Measurements from ENCODE around the gene MX2.
"Not testable (repeated sequence)": the region's sequence is repeated elsewhere in the genome, so short reads cannot be mapped to it uniquely, and the experiment has no call there.

MX2 gene

DNA sequence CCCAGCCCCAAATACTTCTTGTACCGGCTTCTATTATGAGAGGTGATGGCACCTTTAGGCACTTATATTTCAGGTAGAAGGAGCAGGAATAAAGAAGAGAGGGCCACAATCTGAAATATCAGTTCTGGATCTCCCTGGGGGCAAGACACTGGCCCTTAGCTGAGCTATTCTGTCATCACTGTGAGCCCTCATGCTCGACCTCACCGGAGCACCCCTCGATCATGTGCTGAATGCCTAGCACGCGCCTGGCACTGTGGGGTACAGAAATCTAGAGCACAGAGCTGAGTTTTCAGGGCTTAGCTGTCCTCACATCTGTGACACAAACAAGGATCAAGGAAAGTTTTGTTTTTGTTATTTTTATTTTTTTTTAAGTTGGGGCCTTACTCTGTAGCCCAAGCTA is 56.6 kb downstream of the MX2 start:
- no peak for DNase-seq (ENCODE audit: low read depth)

DNA sequence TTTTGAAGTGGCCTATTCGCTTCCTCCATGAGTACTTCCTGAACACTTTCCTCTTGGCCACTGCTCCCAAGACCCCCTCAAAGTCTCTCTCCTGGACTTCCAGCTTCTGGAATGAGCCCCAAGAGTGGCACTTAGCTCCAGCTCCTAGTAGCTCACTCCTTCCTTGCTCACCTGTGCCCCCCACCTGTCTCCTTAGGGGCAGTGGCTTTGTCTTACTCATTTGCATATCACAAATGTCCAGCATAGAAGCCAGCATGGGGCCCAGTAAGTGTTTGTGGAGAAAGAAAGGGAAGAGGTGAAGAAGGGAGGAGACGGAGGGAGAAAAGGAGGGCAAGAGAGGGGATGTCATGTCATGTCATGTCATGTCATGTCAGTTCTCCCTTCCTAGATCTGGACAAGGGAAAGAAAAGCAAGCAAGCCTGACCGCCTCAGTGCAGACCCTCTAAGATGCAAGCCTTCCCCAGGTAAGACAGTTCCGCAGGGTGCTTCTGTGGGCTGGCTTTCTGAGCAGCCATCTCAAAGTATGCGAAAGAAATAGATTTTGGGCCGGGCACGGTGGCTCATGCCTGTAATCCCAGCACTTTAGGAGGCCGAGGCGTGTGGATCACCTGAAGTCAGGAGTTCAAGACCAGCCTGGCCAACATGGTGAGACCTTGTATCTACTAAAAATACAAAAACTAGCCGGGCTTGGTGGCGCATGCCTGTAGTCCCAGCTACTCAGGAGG is 57.3 kb downstream of the MX2 start:
- no peak for DNase-seq (ENCODE audit: low read depth)

DNA sequence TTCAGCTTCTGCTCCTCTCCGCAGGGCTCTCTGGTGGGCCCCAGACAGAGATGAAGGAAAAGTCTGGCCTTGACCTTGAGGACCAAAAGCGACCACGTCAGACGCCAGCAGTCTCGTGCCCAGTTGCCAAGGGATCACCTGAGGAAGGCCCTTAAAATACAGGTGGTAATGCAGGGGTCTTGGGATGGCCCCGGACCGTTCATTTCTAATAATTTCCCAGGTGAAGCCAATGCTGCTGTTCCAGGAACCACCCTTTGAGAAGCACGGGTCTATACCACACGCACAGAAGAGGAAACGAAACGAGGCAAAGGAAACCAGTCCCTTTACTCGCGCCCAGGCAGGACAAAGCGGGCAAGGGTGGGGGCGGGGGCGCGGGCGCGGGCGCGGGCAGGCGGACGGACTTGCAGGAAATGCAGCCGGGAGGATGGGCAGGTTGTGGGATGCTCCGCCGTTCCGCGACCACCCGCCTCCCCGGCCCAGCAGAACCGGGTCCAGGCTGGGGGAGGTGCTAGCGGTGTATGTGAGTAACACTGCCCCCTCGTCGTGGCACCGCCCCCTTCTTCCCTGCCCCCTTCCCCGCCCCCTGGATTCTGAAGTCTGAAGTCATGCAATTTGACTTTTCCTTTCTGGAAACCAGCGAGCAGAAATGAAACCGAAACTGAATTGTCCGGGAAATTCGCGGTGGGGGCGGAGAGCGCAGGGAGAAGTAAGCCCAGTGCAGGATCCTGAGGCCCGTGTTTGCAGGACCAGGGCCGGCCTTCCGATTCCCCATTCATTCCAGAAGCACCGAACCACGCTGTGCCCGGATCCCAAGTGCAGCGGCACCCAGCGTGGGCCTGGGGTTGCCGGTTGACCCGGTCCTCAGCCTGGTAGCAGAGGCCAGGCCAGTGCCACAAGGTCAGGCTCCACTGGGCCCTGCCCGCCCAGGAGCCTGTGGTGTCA is 58.4 kb downstream of the MX2 start:
- peak; percentile 63 for DNase-seq (ENCODE audit: low read depth)

DNA sequence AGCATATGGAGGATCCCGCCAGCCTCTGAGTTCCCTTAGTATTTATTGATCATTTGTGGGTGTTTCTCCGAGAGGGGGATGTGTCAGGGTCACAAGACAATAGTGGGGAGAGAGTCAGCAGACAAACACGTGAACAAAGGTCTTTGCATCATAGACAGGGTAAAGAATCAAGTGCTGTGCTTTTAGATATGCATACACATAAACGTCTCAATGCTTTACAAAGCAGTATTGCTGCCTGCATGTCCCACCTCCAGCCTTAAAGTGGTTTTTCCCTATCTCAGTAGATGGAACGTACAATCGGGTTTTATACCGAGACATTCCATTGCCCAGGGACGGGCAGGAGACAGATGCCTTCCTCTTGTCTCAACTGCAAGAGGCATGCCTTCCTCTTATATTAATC is 59.2 kb downstream of the MX2 start:
- not testable (repeated sequence) for DNase-seq (ENCODE audit: low read depth)

DNA sequence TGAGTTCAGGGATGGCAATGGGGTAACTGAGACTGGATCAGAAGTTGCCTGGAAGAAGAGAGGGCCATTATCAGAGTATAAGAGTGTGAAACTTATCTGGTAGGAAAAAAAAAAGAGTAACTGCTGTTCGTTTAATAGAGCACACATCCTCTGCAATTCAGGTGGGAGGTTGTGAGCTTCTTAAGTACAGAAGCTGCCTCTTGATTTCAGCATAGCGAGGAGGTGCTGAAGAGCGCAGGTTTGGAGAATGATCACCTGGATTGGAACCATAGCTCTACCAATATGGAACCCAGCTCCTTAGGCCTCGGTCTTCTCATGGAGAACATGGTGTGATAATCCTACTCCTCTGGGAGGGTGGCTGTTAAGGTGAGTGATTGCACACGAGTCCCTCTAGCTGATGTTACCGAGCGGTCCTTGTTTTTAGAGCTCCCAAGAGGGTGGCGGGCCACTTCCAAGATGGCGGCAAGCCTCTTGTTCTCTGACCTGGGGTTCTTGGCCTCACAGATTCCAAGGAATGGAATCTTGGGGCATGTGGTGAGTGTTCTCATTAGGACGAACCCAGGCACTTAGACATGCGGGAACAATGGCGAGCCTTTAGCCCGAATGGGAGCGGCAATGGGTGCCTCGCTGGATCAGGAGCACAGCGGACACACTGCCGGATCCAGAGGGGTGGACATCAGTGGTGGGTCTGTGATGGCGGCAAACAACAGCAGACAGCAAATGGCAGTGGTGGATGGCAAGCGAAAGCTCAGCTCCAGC is 60.9 kb downstream of the MX2 start:
- DNase-seq (ENCODE audit: low read depth) = no peak

DNA sequence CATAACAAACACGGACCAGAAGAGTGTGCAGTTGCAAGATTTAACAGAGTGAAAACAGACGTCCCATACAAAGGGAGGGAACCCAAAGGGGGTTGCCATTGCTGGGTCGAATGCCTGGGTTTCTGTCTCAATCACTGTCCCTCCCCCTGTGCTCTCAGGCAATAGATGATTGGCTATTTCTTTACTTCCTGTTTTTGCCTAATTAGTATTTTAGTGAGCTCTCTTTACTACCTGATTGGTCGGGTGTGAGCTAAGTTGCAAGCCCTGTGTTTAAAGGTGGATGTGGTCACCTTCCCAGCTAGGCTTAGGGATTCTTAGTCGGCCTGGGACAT is 61.4 kb downstream of the MX2 start:
- DNase-seq (ENCODE audit: low read depth) = not testable (repeated sequence)

DNA sequence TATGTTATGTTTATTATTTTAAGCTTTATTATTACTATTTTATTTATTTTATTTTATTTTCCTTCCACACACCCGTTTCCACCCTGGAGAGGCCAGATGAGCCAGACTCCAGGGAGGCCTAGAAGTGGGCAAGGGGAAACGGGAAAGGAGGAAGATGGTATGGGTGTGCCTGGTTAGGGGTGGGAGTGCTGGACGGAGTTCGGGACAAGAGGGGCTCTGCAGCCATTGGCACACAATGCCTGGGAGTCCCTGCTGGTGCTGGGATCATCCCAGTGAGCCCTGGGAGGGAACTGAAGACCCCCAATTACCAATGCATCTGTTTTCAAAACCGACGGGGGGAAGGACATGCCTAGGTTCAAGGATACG is 63.7 kb downstream of the MX2 start:
- DNase-seq (ENCODE audit: low read depth) = no peak

DNA sequence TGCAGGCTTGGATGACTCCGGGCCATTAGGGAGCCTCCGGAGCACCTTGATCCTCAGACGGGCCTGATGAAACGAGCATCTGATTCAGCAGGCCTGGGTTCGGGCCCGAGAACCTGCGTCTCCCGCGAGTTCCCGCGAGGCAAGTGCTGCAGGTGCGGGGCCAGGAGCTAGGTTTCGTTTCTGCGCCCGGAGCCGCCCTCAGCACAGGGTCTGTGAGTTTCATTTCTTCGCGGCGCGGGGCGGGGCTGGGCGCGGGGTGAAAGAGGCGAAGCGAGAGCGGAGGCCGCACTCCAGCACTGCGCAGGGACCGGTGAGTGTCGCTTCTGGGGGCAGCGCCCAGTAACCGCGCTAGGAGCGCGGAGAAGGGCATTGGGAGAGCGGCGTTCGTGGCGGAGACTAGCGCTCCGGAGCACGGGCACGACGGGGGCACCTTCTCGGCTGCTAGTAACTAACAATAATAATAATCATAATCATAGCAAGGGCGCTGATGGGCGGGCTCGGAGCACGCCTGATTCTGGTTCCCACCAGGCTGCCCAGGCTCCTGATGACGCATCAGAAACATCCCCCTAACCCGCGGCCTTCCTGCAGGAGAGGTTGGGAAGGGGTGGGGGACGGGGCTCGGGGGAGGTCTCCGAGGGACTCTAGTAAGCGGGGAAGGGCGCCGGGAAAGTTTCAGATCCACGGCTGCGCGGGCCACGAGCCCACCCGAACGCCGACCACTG is 64.3 kb downstream of the MX2 start, which contains the start of gene MX1:
Gene MX1, plus strand, starts transcription at position 286 of the 722 bp plus-strand sequence. CDS start 5,832 bp downstream, outside the sequence.
- no peak for DNase-seq (ENCODE audit: low read depth)

DNA sequence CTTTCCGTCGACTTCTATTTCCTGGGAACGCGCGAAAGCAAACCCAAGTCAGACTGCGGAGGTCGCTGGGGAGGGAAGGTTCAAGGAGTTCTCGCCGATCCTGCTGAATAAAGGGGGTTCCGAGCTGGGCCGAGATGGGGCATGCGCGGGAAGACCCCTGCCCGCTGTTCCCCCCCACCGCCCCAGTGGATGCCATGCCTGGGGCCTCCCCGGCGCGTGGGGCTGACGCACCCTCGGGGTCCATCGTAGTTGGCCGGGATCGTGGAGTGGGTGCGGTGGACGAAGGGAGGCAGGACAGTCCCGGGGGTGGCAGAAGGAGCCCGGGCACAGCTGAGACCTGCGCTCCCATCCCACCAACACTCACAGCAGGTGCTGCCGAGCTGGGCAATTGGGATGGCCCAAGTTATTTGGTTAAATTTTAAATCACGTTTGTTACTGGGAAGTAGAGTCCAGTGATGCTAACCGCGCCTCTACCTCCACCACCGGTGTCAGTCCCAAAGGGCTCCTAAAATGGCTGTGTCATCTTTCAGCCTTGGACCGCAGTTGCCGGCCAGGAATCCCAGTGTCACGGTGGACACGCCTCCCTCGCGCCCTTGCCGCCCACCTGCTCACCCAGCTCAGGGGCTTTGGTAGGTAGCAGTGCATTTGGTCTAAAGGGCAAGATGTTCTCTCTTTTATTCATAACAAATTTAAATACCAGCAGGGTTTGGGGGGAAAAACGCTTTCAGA is 65.0 kb downstream of the MX2 start:
- no peak for DNase-seq (ENCODE audit: low read depth)

DNA sequence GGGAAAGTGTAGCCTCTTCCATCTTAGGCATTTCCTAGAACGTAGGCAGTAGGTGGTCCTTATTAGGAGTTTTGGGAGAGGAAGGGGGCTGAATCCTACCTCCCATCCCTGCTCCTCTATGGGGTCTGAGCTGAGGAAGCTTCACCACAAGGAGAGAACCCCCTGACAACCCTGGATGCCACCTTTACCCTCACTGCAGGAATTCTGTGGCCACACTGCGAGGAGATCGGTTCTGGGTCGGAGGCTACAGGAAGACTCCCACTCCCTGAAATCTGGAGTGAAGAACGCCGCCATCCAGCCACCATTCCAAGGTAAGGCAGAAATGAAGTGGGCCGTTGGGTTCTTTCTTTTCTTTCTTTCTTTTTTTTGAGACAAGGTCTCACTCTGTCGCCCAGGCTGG is 65.7 kb downstream of the MX2 start:
- no peak for DNase-seq (ENCODE audit: low read depth)

DNA sequence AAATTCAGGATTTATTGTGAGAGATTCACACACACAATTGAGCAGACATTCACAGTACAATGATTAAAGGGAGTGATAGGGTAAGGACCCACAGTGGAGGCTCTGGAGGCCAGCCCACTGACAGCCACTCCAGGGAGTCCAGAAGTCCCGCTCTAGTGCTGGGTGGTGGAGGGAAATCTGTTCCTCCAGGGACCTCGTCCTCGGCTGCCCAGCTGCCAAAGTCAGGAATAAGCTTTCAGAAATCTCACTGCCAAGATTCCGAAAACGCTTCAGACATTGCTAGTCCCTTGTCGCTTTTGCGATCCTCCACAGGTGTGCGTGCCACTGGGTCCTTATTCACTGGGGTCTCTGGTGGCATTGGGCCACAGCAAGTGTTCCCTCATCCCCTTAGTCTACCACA is 66.5 kb downstream of the MX2 start:
- DNase-seq (ENCODE audit: low read depth) = no peak

DNA sequence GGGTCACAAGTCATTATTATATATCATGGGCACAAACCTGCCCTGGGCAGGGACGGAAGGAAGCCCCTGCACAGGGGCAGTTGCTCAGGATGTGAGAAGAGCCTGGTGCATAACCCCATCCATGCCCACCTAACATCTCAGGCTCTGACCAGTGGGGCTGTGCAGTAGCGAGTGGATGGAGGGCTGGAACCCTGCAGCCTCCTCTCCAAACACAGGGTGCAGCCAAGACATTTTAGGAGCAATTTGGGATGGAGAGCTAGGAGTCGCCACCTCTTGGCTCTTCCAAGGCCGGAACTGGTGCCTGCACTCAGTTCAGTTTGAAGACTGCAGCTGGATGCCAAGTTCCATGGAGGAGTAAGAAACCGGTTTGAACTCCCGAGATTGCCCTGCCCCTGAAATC is 67.0 kb downstream of the MX2 start:
- no peak for DNase-seq (ENCODE audit: low read depth)

DNA sequence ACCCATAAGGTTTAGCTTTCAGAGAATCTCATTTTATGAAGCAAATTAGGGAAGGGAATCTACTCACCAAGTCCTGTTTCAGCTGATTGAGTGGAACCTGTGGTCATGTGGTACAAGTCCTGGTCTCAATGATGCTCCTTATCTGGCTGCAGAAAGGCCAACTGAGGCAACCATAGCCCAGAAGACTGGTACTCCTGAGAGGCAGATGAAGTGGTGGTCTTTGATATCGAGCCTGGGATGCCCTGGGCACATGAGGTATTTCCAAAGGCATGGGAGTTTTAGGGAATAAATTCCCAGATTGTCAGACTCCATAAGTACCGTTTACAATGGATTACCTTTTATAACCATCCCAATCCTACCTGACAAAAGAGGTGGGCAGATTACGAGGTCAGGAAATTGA is 67.5 kb downstream of the MX2 start:
- DNase-seq (ENCODE audit: low read depth) = no peak

DNA sequence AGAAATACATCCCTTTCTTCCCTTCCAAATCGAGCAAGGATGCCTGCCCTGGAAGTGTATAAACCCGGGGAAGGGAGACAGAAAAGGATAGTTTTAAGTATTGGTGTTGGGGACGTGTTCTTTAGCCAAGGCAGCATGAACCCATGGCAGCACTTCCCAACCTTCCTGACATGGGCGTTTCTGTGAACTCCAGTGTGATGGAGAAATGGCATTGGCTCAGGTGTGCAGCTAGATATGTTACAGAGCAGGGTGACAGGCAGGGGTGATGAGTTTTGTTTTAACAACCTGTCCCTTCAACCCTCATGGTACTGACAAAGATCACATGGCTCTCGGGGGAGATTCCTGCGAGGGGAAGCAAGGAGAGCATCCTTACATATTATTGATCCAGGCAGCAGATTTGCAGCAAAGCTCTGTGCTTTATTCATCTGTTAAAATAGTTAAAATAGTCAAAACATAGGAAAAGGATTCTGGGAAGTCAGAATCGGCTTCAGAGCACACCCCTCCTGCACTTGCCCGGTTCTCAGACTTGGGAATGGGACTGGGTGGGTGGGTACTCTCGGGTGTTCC is 68.2 kb downstream of the MX2 start:
- DNase-seq (ENCODE audit: low read depth) = no peak

DNA sequence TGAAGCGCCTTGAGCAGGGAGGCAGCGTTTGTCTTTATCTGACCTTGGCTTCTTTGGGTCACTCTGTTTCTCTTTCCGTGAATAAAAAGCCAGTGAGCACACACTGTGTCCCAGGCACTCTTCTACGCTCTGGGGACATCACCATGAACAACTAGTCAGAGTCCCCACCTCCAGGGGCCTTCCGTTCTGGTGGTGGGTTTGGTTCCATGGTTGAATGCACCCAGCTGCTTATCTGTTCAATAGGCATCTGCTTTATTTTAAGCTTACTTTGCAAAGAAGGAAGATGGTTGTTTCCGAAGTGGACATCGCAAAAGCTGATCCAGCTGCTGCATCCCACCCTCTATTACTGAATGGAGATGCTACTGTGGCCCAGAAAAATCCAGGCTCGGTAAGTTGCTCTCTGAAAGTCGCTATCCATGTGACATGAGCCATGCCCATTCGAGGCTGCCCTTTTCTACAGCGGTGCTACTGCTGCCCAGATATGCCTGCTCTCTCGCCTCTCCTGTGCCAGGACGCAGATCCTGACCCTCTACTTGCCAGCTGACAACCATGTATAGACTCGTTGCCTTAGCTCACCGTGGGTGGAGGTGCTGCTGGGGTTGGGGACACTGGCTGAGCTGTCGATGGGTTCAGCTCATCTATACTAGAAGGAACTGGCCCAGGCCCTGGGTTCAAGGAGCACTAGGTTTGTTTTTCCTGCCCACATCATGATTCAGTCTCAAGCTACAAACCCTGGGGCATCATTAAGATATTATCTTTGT is 70.1 kb downstream of the MX2 start:
- no peak for DNase-seq (ENCODE audit: low read depth)

DNA sequence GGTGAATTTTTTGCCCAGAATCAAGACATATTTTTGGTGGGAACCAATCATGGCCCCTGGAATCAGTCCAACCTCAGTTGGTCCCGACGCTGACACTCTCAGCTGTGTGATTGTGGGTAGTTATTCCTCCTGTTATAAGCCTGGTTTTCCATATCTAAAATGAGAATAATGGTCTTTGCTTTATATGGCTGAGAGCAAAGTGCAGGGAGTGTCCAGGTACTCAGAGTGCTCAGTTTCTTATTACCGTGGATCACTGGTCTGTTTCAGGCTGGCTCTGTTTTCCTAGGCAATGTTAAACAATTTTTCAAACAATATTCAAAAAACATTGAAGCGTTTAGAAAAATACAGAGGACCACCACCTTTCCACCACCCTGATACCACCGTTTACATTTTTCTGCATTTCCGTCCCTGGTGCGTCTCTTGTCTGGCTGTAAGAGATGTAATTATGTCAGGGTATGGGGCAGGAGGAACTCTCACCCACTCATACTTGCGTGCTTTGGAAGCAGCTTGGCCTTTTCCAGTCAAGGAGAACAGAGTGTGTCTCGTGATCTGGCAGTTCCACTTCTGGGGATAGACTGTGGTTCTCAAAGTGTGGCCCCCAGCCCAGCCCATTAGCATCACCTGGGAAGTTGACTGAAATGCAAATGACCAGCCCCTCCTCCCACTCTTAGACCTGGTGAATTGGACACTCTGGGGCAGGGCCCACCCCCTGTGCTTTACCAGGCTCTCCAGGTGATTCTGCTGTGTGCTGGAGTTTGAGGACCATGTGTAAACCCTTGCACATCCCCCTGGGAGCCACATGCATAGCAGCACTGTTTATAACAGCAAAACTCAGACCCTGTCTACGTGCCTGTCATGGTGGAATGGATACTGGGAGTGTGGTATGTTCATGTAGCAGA is 71.0 kb downstream of the MX2 start:
- DNase-seq (ENCODE audit: low read depth) = no peak

DNA sequence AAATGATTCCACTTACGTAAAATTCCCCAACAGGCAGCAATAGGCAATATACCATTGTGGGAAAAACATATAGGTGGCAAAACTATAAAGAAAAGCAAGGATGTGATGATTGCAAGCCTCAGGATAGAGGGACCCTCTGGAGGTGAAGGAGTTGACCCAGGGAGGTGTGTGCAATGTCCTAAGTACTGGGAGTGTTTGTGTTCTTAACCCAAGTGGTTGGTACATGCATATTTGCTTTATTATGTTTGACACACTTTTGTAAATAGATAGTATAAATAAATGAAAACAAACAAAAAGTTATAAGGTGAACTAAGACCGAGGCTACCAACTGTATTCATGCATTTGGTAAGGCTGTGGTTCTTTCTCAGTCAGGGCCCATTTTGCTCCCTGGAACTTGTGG is 71.7 kb downstream of the MX2 start:
- no peak for DNase-seq (ENCODE audit: low read depth)

DNA sequence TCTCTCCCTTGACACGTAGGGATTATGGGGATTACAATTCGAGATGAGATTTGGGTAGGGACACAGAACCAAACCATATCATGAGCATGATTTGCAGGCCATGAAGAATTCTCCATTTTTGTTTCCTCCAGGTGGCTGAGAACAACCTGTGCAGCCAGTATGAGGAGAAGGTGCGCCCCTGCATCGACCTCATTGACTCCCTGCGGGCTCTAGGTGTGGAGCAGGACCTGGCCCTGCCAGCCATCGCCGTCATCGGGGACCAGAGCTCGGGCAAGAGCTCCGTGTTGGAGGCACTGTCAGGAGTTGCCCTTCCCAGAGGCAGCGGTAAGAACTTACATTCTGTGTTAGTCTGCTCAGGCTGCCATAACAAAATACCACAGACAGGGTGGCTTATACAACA is 73.9 kb downstream of the MX2 start:
- DNase-seq (ENCODE audit: low read depth) = no peak

DNA sequence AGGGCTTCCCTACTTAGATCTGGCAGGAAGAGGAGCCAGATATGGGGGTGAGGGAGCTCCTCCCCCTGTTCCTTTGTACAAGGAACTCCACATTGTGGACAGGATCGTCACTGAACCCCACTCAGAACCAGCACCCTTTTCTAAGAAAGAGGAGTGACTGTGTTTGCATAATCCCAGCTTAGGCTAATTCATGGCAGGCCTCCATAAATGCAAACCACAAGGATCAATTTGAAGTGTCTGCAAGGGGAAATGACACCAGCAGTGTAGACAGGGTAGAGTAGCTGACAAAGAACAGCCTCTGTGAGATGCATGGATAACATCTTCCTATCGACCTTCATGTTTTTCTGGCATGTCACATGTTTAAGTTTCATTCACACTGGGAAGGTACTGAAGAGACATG is 75.9 kb downstream of the MX2 start:
- no peak for DNase-seq (ENCODE audit: low read depth)
